Esophagus (tissue), 2 donors: ENCODE data around the gene DVL3. TPM values are rescaled to one million over a fixed set of nuclear protein-coding genes. Genes with fewer than 3 reads are reported as not detected.
A peak's percentile ranks its signal among the peaks of the same experiment; 100 is the strongest.

Source experiments
- H3K27ac ChIP-seq, 2 donors: one replicate each; pipeline ENCODE4 v1.5.1; 2013; ENCODE audit warnings: low read depth in 2 of 2, mild to moderate bottlenecking in 2 of 2, inconsistent platforms in 1 of 2, low read length in 1 of 2, moderate library complexity in 1 of 2
- H3K27me3 ChIP-seq, 2 donors: one replicate each; pipeline ENCODE4 v1.6.1; 2013; ENCODE audit warnings: low read length in 2 of 2, control low read depth in 1 of 2, mild to moderate bottlenecking in 1 of 2; ENCODE audit not compliant: insufficient read depth in 2 of 2, control insufficient read depth in 1 of 2
- H3K36me3 ChIP-seq, 2 donors: one replicate each; pipeline ENCODE4 v1.6.1; 2013; ENCODE audit warnings: low read length in 1 of 2; ENCODE audit not compliant: control insufficient read depth in 2 of 2, insufficient read depth in 2 of 2
- H3K4me1 ChIP-seq, 2 donors: one replicate each; pipeline ENCODE4 v1.6.1; 2013; ENCODE audit warnings: low read length in 1 of 2; ENCODE audit not compliant: control insufficient read depth in 2 of 2, insufficient read depth in 2 of 2
- H3K4me3 ChIP-seq, 2 donors: one replicate each; pipeline ENCODE4 v1.5.1; 2013; ENCODE audit warnings: low read length in 2 of 2, mild to moderate bottlenecking in 2 of 2, low read depth in 1 of 2, moderate library complexity in 1 of 2
- H3K9me3 ChIP-seq, 2 donors: one replicate each; pipeline ENCODE4 v1.6.1; 2013; ENCODE audit warnings: mild to moderate bottlenecking in 2 of 2, low read depth in 1 of 2, low read length in 1 of 2, moderate library complexity in 1 of 2; ENCODE audit not compliant: control insufficient read depth in 2 of 2, insufficient read depth in 1 of 2
- WGBS, 2 donors: extraction: QIAGEN DNeasy Blood & Tissue Kit; methylation state at CpG; one replicate each; pipeline ENCODE4 v1.1.7; 2013; 5-methylcytosine and 5-hydroxymethylcytosine counted together
- polyA plus RNA-seq, 2 donors: library from polyadenylated mRNA; stranded (reverse); fragments of 200-250 nt; gene quantifications; one replicate each; pipeline ENCODE4 v1.2.3, GENCODE V29; 2013
- donor health status: healthy with polysubstance abuse.
- donor health status: Bipolar disorder and iron deficiency.

The DVL3 gene
- polyA plus RNA-seq, 2 donors, result 27.2 to 31.6 TPM

DNA sequence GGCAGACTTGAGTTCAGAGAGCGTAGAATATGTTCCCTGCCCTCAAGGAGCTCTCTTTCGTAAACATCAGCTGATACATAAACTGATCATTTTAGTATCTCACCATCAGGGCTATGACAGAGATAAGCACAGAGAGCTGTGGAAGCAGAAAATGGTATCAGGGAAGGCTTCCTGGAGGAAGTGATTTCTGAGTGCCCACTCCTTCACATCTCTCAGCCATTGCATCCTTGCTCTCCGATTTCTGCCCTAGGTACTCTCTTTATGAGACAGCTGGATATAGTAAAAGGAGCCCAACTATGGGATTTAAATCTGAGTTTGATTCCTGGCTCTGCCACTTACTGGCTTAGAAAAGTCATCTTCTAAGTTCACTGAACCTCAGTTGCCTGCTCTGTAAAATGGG lies 10.4 kb downstream of the DVL3 start:
- no peaks in the 10 kb centered on the region for H3K27me3 ChIP-seq
- WGBS, 2 donors, result 96 to 98% methylated on average over 3 of the region's 3 CpGs
- no peak overlapping the region for H3K27ac ChIP-seq
- H3K4me1 ChIP-seq, result peaks cover 0 to 4% of the 10 kb centered on the region in 2 donors
- no peaks in the 10 kb centered on the region for H3K9me3 ChIP-seq
- no peak overlapping the region for H3K4me3 ChIP-seq
- peaks cover 0 to 53% of the 10 kb centered on the region in 2 donors for H3K36me3 ChIP-seq

DNA sequence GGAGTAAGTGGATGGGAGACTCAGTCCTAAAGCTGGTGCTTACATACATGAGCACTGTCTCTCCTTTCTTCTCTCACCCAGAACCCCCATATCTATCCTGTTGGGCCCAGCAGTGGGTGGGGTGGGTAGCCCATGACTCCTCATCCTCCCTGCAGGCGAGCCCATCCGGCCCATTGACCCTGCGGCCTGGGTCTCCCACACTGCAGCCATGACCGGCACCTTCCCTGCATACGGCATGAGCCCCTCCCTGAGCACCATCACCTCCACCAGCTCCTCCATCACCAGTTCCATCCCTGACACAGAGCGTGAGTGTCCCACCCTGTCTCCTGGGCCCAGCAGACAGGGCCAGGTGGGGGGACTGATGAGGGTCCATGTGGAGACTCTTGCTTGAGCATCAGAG lies 11.5 kb downstream of the DVL3 start:
- Histone ChIP-seq H3K9me3 (no peaks in the 10 kb centered on the region), H3K4me1 (peaks cover 0 to 3% of the 10 kb centered on the region in 2 donors), H3K27me3 (no peaks in the 10 kb centered on the region), H3K36me3 (peaks cover 0 to 56% of the 10 kb centered on the region in 2 donors), H3K4me3 (no peak overlapping the region), H3K27ac (no peak overlapping the region)
- 94 to 95% methylated on average over 6 of the region's 6 CpGs for WGBS, 2 donors

DNA sequence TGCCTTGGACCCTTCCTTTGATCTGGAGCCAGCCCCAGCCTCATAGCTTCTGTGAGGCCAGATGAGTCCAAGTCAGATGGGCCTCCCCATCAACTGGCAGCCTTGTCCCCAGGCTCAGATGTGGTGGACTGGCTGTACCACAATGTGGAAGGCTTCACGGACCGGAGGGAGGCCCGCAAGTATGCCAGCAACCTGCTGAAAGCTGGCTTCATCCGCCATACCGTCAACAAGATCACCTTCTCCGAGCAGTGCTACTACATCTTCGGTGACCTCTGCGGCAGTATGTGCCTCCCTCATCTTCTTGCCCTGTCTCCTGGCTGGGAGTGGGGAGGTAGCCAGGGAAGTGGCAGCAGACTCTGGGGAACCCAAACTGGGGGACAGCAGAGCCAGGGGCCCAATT lies 12.6 kb downstream of the DVL3 start:
- Histone ChIP-seq H3K4me1 (peaks cover 0 to 3% of the 10 kb centered on the region in 2 donors), H3K36me3 (peaks cover 0 to 59% of the 10 kb centered on the region in 2 donors), H3K4me3 (no peak overlapping the region), H3K9me3 (no peaks in the 10 kb centered on the region), H3K27me3 (no peaks in the 10 kb centered on the region), H3K27ac (no peak overlapping the region)
- WGBS, 2 donors, result 93 to 95% methylated on average over 8 of the region's 8 CpGs

DNA sequence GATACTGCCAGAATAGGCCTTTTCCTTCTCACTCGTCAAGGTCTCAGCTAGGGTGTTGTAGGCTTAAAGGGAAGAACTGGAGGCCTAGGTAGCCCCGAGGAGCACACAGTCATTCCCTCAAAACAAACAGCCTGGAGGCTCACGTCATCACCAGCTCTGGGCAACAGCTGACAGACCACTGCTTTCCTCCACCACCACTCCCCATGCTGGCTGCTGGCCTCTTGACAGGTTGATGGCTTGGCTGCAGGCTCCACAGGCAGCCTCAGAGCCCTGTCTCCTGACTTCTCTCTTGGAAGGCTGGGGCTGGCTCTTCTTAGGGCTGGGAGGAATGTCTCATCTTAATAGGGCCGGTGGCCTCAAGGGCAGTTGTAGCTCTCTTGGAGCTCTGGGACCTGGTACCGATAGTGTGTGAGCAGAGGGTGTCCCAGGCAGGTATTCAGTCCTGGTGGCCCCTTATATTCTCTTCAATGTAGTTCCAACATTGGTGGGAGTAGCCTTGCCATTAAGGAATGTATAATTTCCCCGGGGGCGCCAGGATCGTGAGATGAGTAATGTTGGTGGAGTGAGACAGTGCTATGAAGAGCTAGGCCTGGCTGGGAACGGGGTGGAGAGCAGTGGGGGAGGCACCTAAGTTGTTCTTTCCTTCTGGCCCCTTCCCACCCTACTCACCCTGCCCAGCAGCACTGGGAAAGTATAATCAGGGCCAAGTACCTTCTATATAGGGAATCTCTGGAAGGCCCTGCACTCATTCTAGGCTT lies 13.4 kb downstream of the DVL3 start:
- Histone ChIP-seq H3K36me3 (peaks cover 0 to 58% of the 10 kb centered on the region in 2 donors), H3K27me3 (no peaks in the 10 kb centered on the region), H3K27ac (peak overlapping the region in 1 of 2 donors; percentile 17), H3K9me3 (no peaks in the 10 kb centered on the region), H3K4me3 (no peak overlapping the region), H3K4me1 (peaks cover 0 to 3% of the 10 kb centered on the region in 2 donors)
- 55 to 69% methylated on average over 9 of the region's 9 CpGs for WGBS, 2 donors

DNA sequence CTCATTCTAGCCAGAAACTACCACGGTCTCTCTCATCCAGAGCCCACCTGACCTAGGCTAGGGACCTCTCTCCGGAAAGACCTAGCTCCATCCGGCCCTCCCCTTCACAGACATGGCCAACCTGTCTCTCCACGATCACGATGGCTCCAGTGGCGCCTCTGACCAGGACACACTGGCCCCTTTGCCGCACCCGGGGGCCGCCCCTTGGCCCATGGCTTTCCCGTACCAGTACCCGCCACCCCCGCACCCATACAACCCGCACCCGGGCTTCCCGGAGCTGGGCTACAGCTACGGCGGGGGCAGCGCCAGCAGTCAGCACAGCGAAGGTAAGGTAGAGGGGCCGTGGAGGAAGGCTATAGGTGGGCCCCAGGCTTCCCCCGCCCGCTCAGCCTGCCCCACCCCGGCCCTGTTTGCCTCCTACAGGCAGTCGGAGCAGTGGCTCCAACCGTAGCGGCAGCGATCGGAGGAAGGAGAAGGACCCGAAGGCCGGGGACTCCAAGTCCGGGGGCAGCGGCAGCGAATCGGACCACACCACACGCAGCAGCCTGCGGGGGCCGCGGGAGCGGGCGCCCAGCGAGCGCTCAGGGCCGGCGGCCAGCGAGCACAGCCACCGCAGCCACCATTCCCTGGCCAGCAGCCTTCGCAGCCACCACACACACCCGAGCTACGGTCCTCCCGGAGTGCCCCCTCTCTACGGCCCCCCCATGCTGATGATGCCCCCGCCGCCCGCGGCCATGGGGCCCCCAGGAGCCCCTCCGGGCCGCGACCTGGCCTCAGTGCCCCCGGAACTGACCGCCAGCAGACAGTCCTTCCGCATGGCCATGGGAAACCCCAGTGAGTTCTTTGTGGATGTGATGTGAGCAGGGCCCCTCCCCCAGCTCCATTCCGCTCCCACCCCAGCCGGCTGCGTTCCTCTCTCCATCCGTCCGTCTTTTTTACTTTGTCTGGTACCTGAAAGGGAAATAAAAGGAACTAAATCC lies 15.0 kb downstream of the DVL3 start:
- WGBS, 2 donors, result 91 to 92% methylated on average over 59 to 66 of the region's 66 CpGs
- peaks cover 0 to 42% of the 10 kb centered on the region in 2 donors for H3K36me3 ChIP-seq
- no peak overlapping the region for H3K4me3 ChIP-seq
- H3K27me3 ChIP-seq, result no peaks in the 10 kb centered on the region
- H3K27ac ChIP-seq, result no peak overlapping the region
- peaks cover 0 to 3% of the 10 kb centered on the region in 2 donors for H3K4me1 ChIP-seq
- no peaks in the 10 kb centered on the region for H3K9me3 ChIP-seq

DNA sequence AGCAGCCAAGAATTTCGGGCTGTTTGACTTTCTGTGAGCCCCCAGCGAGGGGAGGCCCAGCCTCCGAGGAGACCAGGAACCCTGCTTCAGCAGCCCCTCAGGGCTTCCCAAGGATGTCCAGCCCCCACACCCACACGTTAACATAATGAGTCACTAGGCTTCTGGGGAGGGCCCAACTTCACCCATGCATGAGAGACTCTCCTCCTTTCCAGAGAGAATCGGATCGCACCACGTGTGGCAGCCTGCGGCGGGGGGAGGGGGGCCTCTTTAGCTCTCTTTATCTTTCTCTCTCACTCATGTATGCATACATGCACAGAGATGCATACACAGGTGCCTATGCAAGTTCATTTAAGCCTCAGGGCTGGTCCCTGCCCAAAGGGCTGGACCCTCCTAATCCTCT lies 16.4 kb downstream of the DVL3 start:
- Histone ChIP-seq H3K27me3 (no peaks in the 10 kb centered on the region), H3K9me3 (no peaks in the 10 kb centered on the region), H3K27ac (peak overlapping the region in 1 of 2 donors; percentile 34), H3K4me1 (peaks cover 0 to 5% of the 10 kb centered on the region in 2 donors), H3K4me3 (no peak overlapping the region), H3K36me3 (peaks cover 0 to 30% of the 10 kb centered on the region in 2 donors)
- WGBS, 2 donors, result 52 to 56% methylated on average over 9 of the region's 9 CpGs

DNA sequence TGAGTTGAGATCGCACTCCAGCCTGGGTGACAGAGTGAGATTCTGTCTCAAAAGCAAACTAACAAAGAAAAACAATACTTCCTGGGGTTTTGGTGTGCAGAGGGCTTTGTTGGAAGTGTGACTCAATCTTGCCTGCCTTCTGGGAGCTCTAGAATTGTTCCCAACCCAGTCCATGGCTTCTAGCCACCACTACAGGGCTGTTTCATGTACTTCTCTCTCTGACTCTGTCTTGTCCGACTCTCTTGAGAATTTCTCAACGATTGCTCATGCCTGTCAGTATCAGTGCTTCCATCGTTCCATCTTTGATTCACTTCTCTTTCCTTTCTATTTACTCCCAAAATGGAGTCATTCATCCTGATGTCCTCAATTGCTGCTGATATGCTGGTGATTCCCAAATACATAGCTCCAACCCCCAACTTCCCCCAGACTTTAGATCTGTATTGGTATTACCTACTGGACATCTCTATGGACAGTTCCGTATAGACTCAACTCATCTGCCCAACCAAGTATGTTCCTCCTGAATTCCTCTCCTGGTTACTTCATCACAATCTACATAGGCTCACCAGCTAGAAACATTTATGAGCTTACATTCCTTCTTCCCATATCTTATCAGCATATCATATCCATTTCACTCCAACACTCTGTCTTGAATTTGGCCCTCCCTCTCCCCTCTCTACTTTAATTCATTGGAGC lies 17.6 kb downstream of the DVL3 start:
- H3K27ac ChIP-seq, result peak overlapping the region in 1 of 2 donors; percentile 40
- peaks cover 3 to 17% of the 10 kb centered on the region in 2 donors for H3K4me1 ChIP-seq
- no peak overlapping the region for H3K4me3 ChIP-seq
- H3K9me3 ChIP-seq, result no peaks in the 10 kb centered on the region
- H3K27me3 ChIP-seq, result no peaks in the 10 kb centered on the region
- whole genome bisulfite sequencing, 2 donors, result 62 to 68% methylated on average over 5 of the region's 5 CpGs
- H3K36me3 ChIP-seq, result peaks cover 0 to 32% of the 10 kb centered on the region in 2 donors

DNA sequence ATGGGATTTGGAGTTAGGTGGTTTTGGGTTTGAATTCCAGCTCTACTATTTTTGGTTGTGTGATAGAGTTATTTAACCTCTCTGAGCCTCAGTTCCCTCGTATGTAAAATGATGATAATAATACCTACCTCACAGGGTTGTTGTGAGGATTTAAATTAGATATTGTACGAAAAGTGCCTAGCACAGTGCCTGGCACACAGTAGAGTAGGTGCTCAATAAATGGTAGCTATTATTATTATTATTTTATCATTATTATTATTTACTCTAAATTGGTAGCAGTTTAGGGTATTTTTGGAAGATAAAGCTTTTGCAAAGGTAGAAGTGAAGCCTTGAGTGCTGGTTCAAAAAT lies 18.2 kb downstream of the DVL3 start:
- 90 to 91% methylated on average over 2 of the region's 2 CpGs for WGBS, 2 donors
- peaks cover 0 to 32% of the 10 kb centered on the region in 2 donors for H3K36me3 ChIP-seq
- no peaks in the 10 kb centered on the region for H3K27me3 ChIP-seq
- H3K4me3 ChIP-seq, result no peak overlapping the region
- H3K27ac ChIP-seq, result peak overlapping the region; percentile 60 to 77
- H3K4me1 ChIP-seq, result peaks cover 3 to 19% of the 10 kb centered on the region in 2 donors
- no peaks in the 10 kb centered on the region for H3K9me3 ChIP-seq

DNA sequence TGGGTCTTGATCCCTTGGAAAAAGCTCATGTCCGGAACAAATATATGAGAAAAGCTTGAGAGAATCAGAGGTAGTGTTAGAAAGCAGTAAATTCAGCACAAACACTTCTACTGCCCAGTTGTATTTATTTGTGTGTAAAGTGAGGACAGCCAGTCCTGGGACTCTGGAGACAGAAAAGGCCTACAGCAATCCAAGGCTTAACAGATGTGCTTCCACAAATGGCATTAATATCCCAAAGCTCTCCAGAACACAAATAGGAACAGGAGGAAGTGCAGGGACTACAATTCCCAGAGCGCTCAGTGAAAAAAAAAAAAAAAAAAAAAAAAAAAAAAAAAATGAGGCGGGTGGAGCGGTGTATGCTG lies 19.1 kb downstream of the DVL3 start:
- 20 to 21% methylated on average over 3 to 4 of the region's 4 CpGs for whole genome bisulfite sequencing, 2 donors
- Histone ChIP-seq H3K9me3 (no peaks in the 10 kb centered on the region), H3K36me3 (peaks cover 3 to 38% of the 10 kb centered on the region in 2 donors), H3K4me1 (peaks cover 6 to 19% of the 10 kb centered on the region in 2 donors), H3K4me3 (no peak overlapping the region), H3K27ac (peak overlapping the region in 1 of 2 donors; percentile 77), H3K27me3 (no peaks in the 10 kb centered on the region)
